GM23338 (cell line): ENCODE measurements around the gene PCGF3.

Experiments
- CREB1 ChIP-seq: fragments of 250-450 bp; sonication (Bioruptor Pico); IDR thresholded peaks from 2 replicates; pipeline ENCODE4 v1.5.0; 2020; ENCODE audit warnings: low read depth, mild to moderate bottlenecking, moderate library complexity
- EZH2 ChIP-seq: fragments of 200-600 bp; sonication (generic); IDR thresholded peaks from one replicate; pipeline ENCODE4 v1.8.0; 2017; ENCODE audit warnings: antibody characterized with exemption, mild to moderate bottlenecking, low read depth; ENCODE audit not compliant: unreplicated experiment
- POLR2AphosphoS5 ChIP-seq: IDR thresholded peaks from 2 replicates; pipeline ENCODE4 v1.6.1; 2016; ENCODE audit warnings: antibody characterized with exemption, low read depth
- TF ChIP-seq, protein P1 (sequence below), 2 experiments: fragments of 200-600 bp in 1 of 2; sonication (generic) in 1 of 2; conservative IDR thresholded peaks; 2 replicates each; pipeline versions ENCODE4 v1.5.1 to v1.6.1; 2016 to 2017; ENCODE audit warnings: antibody characterized with exemption in 2 of 2, low read depth in 2 of 2, mild to moderate bottlenecking in 2 of 2, moderate library complexity in 1 of 2

DNA sequence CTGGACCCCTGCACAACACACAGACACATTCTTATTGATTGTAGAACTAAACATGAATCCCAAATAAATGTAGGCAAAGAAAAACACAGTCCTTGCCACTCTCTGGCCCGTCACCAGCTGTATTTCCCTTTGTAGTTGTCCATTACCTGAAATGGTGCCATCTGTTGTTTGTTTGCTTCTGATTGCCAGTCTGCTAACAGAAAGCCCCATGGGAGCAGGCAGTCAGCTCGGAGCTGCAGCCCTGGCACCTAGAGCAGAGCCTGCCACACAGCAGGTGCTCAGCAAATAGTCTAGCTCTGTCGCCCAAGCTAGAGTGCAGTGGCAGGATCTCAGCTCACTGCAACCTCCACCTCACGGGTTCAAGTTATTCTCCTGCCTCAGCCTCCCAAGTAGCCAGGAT, 91.4 kb downstream of the PCGF3 start:
- TF ChIP-seq, protein P1, sequence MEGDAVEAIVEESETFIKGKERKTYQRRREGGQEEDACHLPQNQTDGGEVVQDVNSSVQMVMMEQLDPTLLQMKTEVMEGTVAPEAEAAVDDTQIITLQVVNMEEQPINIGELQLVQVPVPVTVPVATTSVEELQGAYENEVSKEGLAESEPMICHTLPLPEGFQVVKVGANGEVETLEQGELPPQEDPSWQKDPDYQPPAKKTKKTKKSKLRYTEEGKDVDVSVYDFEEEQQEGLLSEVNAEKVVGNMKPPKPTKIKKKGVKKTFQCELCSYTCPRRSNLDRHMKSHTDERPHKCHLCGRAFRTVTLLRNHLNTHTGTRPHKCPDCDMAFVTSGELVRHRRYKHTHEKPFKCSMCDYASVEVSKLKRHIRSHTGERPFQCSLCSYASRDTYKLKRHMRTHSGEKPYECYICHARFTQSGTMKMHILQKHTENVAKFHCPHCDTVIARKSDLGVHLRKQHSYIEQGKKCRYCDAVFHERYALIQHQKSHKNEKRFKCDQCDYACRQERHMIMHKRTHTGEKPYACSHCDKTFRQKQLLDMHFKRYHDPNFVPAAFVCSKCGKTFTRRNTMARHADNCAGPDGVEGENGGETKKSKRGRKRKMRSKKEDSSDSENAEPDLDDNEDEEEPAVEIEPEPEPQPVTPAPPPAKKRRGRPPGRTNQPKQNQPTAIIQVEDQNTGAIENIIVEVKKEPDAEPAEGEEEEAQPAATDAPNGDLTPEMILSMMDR (conservative IDR thresholded peaks at IDR 0.05; ENCODE audit: low read depth in 2 of 2): no peak
- TF ChIP-seq POLR2AphosphoS5 (no peak), CREB1 (no peak), EZH2 (no peak)
